GM21825 (cell line): ENCODE measurements around the gene HPCAL1.

Source experiments
- ATAC-seq: cut with Tn5 transposase; IDR thresholded peaks from one replicate; pipeline ENCODE4 v1.9.1; 2021; ENCODE audit warnings: mild to moderate bottlenecking, moderate library complexity; ENCODE audit not compliant: unreplicated experiment

HPCAL1 gene

GRCh38 chr2:10269291-10269690, 33.4 kb upstream of the HPCAL1 start:
- no peak for ATAC-seq

GRCh38 chr2:10269711-10270610, 32.7 kb upstream of the HPCAL1 start:
- ATAC-seq, result no peak

GRCh38 chr2:10271509-10271908, 31.2 kb upstream of the HPCAL1 start:
- ATAC-seq, result no peak

- no peak for ATAC-seq
These were observed 30.8 kb upstream of the HPCAL1 start for GRCh38 chr2:10271946-10272345.

GRCh38 chr2:10272464-10272863, 30.2 kb upstream of the HPCAL1 start:
- no peak for ATAC-seq

- ATAC-seq, result no peak
These were observed 29.2 kb upstream of the HPCAL1 start for GRCh38 chr2:10273215-10274175.

GRCh38 chr2:10274376-10274775, 28.3 kb upstream of the HPCAL1 start:
- no peak for ATAC-seq

GRCh38 chr2:10274983-10275802, 27.5 kb upstream of the HPCAL1 start:
- no peak for ATAC-seq

GRCh38 chr2:10276481-10277292, 26.0 kb upstream of the HPCAL1 start:
- ATAC-seq, result no peak

- no peak for ATAC-seq
These were observed 25.2 kb upstream of the HPCAL1 start for GRCh38 chr2:10277293-10278028.

GRCh38 chr2:10278029-10278762, 24.5 kb upstream of the HPCAL1 start:
- ATAC-seq, result no peak

- ATAC-seq, result no peak
These were observed 23.8 kb upstream of the HPCAL1 start for GRCh38 chr2:10278763-10279471.

GRCh38 chr2:10279472-10279870, 23.2 kb upstream of the HPCAL1 start:
- no peak for ATAC-seq

- ATAC-seq, result no peak
These were observed 22.7 kb upstream of the HPCAL1 start for GRCh38 chr2:10279946-10280463.

- ATAC-seq, result no peak
These were observed 20.8 kb upstream of the HPCAL1 start for GRCh38 chr2:10281891-10282290.

GRCh38 chr2:10282611-10283105, 20.0 kb upstream of the HPCAL1 start:
- no peak for ATAC-seq
